Activated naive CD4-positive, alpha-beta T cell treated with Interleukin-2 at 50 U/mL for 16 hours (primary cell): ENCODE data around the gene GCGR.

ENCODE experiments used
- DNase-seq: peaks from one replicate; pipeline ENCODE4 v3.0.0-alpha.2; 2020

The GCGR gene

DNA sequence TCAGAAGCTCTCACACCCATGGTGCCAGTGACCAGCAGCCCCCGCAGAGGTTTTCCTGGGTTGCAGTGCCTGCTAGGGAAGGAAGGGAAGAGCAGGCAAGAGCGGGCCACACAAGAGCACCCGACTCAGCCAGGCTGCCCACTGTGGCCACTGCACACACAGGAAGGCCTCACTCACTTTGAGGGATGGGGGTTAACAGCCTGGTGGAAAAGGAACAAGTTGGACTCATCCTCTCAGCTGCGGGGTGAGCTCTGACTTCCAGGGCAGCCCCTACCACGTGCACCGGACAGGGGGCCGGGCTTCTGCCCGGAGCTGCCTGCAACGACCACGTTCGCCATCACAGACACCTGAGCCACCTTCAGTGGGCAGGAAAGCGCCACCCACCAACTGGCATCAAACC is 48.3 kb downstream of the GCGR start:
- DNase-seq = no peak

DNA sequence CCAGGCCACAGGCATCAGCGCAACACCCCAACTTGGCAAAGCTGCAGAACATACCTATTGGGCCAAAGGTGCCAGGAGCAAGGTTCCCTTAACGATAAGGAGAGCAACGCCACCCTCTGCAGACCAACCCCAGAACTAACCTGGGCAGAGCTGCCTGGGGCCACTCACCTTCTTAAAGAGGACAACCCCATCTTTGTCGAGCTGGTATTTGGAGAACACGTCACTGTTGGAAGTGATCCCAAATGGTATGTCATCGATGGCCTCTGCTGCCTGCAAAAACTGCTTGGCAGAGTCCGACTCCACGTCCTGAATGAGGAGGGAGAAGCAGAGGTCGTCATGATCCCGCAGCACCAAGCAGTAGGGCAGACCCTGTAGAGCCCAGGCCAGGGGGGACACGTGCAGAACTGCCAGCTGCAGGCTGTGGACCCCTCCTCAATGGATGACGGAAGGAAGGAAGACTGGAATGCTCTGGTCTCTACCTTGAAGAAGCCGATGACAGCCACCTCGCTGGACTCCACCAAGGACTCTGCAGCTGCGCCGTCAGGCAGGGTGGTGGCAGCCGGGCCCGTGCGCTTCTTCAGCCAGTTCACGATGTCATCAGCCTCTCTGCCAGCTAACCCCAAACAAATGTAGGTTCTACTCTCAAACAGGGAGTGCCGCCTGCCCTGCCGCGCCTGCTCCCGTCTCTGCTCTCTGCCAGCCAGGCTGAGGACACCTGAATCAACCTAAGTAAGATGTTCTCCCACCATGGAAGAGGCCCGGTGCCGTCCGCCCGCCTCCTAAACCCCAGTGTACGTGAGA is 51.2 kb downstream of the GCGR start:
- no peak for DNase-seq

DNA sequence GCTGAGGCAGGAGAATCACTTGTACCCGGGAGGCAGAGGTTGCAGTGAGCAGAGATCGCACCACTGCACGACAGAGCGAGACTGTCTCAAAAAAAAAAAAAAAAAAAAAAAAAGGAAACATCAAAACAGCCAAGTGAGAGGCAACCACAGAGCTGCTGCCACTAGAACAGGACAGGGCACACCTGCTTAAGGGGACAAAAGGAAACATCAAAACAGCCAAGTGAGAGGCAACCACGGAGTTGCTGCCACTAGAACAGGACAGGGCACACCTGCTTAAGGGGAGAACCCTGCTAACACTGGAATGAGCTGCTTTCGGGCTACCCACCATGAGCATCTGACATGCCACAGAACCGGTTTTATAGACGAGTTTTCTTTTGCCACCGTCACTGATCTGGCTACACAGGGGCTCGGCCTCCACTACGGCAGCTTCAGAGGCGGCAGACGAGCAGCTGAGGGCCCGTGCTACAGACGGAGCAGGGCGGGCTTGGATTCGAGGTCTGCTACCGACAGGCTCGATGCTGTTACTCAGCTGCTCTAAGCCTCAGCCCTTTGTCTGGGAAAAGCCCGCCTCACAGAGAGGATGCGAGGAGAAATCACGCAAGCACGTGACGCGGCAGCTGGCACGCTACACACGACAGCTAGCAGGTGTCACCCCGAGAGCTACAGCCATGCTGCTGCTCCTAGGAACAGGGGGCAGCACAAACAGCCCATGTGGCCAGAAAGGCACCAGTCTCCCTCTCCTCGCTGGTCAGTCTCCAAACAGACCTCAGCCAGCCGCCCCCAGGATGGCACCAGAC is 54.4 kb downstream of the GCGR start:
- no peak for DNase-seq

DNA sequence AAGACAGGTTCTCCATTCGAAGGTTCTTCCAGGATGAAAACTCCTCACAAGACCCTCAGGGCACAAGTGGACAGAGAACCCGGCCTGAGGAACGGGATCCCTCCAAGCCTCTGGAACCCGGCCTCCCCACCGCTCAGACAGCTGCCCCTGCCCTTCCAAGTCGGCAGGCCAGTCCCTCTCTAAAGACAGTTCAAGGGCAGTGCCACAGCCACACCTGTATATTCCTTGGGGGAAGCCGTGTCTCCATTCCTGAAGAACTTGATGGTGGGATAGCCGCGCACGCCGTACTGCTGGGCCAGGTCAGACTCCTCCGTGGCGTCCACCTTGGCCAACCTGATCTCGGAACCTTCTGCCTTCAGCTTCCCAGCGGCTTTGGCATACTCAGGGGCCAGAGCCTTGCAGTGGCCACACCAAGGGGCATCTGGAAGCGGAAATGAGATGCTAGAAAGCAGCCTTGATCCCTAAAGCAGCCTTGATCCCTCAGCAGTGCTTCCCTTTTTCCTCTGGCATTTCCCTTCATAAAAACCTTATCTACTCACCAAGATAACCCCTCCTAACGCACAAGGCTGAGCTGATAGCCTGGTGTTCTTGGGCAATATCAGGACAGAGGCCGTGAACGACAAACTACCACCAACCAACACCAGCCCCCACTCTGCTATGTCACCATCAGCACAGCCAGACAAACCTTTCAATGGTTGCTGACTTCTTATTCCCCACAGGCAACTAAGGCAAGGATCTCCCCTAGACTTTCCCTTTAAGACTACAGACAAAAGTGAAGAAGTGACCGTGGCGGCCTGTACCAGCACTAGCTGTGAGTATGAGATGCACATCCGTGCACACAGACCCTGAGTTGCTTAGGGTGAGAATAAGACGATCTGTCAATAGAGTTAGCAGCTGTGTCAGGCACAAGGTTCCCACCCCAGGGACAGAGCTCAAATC is 55.3 kb downstream of the GCGR start:
- DNase-seq = no peak

DNA sequence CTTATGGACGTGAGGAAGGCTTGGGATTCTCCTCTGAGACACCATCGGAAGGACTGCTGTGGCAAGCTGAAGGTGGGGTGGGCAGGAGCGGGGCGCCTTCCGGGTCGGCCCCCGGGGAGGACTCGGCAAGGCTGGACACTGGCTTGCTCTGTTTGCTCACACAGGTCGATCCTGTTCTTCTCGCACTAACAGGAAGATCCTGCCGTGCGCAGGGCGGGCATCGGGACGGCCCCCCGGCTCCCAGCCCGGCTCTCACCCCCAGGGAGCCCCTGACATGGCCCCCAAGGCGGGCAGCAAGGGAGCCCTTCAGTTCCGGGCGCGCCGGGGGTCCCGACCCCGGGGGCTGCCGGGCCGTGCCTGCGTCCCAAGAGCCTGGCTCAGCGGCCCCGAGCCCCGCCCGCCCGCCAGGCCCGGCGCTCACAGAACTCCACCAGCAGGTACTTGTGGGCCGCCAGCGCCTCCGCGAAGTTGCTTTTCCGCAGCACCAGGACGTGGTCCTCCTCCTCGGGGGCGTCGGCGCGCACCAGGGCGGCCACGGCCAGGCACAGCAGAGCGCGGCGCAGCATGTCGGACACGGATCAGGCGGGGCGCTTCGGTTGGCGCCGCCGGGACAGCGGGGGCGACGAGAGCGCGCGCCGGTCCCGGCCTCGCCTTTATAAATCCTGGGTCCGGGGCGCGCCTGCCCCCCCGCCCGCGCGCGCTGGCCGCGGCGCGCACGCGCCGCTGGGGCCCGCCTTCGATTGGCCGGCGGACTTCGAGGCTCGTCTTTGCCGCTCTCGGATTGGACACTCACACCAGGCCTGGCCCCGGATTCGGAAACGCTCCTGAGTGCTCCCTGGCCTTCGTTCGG is 56.2 kb downstream of the GCGR start, which contains the start of gene P4HB:
P4HB (minus strand) TSS at position 630 of the 850 bp plus-strand sequence; CDS start at position 566, 64 bp downstream.
- no peak for DNase-seq

DNA sequence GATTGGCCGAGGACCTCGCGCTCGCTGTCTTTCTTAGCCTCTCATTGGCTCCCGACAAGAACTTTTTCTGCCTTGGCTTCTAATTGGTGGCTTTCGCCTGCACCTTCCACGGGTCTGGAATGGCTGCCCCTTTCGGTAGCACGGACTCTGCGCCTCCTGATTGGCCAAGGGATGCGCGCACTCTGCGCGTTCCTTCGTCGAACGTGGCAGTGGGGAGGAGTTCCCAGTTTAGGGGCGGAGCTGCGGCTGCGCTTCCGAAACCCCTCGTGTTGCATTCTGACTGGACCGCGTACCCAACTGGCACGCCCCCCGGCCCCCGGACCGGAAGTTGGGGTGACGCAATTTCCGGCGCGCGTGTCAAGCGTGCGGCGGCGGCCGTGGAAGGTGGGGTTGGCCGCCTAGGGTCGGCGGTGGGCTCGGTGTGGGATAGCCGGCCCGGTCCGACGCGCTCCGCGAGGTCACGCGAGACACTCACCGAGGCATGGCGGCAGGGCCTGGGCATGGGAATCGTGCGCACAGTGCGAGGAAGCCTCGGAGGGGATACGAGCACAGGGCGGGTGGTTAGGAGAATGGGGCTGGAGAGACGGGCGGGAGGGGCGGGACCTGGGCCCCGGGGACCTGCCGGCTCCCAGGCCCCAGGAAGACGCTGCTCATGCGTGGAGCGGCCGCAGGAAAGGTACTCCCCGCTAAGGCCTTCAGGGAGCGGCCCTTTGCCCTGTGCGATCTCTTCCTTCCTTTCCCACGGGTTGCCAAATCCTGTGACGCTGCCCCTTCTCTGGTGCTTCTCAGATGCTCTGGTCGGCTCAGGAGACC is 57.0 kb downstream of the GCGR start:
- DNase-seq = peak; percentile 99

DNA sequence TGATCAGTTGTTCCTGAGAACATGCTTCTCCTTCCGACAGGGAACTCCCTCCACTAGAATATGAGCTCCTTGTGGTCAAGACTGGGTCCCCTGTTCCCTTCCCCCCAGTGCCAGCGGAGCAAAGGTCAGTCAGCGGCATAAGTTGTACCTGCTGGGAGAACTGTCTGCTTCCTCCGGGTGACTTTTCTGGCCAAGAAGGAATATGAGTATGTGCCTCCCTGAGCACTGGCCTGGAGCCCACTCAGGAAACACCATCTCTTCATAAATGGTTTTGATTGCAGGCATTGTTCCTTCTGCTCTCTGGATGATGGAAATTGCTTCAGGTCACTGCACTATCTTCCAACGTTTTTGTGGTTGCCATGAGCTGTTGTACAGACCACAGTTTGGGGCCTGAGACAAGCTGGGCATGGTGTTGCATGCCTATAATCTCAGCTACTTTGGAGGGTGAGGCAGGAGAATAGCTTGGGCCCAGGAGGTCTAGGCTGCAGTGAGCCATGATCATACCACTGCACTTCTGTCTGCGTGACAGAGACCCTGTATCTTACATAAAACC is 59.2 kb downstream of the GCGR start:
- no peak for DNase-seq
